GM19025 (cell line): ENCODE results near the gene DUSP7.
"Not testable (repeated sequence)": the region's sequence is repeated elsewhere in the genome, so short reads cannot be mapped to it uniquely, and the experiment has no call there.

Experiments
- ATAC-seq: cut with Tn5 transposase; IDR thresholded peaks from one replicate; pipeline ENCODE4 v1.9.1; 2021; ENCODE audit warnings: mild to moderate bottlenecking, low read depth, moderate library complexity; ENCODE audit not compliant: unreplicated experiment

DUSP7 gene

GRCh38 chr3:52051444-52051843 lies 4.9 kb downstream of the DUSP7 start:
- no peak for ATAC-seq

DNA sequence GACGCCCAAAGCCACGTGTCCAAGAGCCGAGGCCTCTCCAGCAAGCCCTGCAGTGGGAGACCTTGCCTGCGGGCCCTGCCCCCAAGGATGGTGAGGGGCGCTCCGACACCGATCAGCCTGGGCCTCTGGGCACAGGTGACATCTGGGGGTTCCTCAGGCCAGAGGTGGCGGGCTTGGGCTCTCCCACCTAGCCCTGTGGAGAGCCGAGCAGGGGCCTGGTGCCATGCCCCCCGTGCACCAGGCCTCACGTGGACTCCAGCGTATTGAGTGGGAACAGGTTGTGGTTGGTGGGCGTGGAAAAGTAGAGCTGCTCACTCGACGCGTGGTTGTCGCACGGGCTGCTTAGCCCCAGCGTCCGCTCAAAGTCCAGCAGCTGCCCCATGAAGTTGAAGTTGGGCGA lies 5.8 kb downstream of the DUSP7 start:
- ATAC-seq, result no peak

- no peak for ATAC-seq
Observed at GRCh38 chr3:52049503-52049902, 6.9 kb downstream of the DUSP7 start.

DNA sequence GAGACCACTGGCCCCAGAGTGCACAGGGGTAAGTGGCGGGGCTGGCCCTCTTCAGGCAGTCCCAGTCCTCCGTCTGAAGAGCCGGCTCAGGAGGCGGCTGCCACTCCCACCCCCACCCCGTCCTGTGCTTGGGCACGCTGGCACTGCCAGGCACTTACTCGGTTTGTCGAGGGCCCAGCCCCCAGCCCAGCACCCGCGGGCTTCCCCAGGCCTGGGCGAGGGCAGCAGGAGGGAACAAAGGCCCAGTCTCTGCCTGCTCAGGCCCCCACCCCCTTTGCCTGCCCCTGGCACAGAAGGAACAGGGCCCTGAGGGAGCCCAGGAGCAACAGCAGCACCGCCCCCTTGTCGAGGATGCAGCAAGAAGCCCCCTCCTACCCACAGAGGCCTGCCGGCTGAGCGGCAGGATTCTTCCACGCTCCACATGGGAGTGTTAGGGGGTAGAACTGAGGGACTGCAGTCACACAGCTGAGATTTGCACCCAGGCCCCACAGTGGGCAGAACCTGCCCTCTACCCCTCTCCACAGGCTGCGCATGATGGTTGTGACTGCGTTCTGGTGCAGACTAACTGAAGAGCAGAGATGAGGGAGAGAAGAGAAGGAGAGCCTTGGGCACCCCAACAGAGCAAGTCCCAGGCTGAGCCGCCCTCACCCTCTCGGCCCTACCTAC lies 8.9 kb downstream of the DUSP7 start:
- no peak for ATAC-seq

DNA sequence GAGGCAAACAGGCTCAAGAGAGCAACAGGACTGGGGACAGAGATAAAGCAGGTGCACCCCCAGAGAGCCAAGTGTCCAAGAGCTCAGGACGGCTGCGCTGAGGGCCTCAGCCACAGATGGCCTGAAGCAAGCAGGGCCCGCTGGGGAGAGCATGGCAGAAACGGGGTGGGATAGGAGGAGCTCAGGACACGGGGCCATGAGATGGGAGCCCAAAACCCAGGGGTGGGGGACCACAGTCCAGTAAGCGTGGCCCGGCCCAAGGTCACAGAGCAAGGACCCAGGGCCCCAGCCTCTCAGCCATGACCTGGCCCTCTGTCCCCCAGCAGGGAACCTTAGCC lies 9.5 kb downstream of the DUSP7 start:
- ATAC-seq, result no peak

- ATAC-seq, result no peak
Observed at GRCh38 chr3:52046186-52046901, 10.0 kb downstream of the DUSP7 start.

DNA sequence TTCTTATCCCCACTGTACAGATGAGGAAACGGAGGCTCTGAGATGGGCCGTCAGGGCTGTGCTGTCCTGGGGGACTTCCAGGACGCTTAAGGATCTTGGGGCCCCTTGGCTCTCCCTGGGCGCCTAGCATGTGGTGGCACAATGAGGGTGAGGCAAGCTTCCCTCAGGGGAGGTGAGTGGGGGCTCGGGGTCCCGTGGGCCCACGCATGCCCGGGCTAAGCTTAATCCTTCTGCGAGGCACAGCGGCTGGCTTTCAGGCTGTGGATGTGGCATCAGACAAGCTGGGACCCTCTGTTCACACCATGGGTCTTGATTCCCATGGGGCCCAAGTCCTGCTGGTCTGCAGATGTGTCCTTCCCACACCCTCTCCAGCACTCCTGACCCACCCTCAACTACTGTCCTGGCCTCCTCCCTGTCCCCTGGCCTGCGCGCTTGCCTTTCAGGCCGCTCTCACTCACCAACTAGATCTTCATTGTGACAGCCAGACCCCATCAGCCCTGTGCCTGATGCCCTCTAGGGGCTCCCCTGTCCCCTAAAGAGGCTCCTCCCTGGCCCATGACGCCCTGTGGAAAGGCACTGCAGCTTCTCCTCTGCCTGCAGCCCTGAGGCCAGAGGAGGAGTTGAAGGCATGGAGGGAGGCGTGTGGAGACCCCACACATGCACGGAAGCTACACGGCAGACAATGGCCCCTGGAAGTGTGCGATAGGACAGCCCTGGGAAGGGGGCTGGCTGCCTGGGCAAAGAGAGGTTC lies 11.3 kb downstream of the DUSP7 start:
- ATAC-seq, result no peak

DNA sequence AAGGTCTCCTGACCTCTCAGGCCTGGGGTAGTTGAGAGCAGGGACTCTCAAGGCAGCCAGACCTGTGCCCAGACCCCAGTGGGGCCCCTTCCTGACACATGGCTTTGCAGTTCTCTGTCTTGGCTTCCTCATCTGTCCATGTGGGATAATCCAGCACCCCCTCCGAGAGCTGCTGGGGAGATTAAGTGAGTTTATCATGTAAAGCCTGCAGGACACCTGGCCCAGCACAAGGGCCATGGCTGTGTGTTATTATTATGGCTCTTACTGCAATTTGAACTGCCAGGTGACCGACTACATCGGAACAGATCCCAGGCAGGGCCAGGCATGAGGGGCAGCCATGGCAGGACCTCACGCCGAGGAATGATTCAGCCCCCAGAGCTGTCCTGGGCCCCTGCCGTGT lies 12.6 kb downstream of the DUSP7 start:
- no peak for ATAC-seq

DNA sequence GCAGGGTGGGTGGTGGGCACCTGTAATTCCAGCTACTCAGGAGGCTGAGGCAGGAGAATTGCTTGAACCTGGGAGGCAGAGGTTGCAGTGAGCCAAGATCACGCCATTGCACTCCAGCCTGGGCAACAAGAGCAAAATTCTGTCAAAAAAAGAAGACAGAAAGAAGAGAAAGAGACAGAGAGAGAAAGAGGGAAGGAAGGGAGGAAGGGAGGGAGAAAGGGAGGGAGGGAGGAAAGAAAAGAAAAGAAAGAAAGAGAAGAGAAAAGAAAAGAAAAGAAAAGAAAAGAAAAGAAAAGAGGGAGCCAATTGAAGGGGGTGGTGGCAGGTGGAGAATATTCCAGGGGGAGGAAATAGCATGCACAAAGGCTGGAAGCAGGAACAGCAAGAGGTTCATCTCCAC lies 13.3 kb downstream of the DUSP7 start:
- not testable (repeated sequence) for ATAC-seq

DNA sequence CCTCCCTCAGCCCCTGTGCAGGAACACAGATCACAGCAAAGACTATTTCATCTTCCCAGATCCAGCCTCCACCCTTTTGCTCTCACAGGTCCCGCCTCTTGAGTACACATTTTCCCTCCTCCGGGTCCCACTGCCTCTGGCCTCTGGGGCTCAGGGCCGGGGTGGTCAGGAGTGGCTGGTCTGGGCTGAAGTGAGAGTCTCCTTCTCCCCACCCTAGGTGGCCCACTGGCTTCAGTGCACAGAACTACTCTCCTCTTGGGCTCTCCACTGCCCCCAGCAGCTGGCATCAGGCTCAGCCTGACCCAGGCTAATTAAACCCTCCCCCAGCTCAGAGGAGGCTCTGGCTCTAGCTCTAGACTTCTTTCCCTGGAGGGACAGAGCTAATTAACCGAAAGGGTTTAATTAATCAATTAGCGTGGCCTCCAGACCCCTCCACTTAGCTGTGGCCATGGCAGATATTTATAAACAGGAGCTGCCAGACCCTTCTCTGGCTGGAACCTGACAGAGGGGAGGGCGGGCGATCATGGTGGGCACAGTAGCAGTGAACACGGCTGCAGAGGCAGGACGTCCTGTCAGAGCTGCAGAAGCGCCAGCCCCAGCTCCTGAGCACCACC lies 15.1 kb downstream of the DUSP7 start:
- no peak for ATAC-seq

GRCh38 chr3:52040600-52040999 lies 15.8 kb downstream of the DUSP7 start:
- ATAC-seq, result no peak

DNA sequence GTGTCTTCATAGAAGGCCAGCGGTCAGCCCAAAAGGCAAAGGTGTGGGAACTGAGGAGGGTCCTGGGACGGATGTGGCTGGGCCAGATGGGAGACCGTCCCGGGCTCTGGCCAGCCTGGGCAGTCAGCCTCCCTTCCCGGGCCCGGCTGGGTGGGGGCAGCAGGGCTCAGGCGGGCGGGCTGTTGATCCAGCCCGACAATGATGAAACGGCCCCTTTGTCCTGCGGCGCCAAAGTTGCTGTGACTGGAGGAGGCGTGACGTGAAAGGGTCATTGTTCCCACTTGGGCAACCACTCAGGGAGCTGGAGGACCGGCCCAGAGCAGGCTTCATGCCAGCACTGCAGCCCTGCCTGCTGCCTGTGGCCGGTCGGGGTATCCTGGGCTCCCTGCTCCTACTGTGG lies 16.5 kb downstream of the DUSP7 start:
- no peak for ATAC-seq

DNA sequence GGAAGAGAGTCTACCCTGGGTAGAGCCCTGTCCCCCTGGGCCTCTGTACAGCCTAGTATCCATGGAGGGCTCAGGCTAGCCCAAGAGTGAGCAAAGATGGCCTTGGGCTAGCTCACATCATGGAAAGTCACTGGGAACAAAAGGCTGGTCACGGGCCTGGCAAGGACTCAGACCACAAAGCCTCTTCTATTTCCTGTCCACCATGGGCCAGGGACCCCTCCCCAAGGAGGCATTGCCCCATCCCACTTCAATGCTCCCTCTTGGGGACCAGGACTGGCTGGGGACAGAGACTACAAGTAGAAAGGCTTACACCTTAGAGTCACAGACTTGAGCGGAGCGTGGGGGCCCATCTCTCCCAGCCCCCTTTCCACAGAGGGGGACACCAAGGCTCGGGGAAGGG lies 16.9 kb downstream of the DUSP7 start:
- ATAC-seq, result no peak

DNA sequence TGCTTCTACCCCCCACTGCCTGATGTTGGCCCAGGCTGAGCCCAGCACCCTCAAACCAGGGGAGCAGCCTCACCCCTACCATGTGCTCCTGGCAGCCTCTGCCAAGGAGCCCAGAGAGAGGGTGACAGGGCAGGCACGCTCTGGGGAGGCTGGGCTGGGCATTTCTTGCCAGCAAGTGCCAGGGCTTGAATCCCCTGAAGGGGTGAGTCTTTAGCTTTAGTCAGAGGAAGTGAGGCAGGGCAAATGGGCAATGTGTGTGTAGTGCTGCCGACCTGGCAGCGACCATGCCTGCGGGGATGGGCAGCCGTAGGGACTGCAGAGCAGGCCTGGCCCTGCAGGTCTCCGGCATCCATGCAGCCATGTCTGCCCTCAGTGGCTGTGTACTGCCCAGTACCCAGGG lies 18.1 kb downstream of the DUSP7 start:
- no peak for ATAC-seq

- ATAC-seq, result no peak
Observed at GRCh38 chr3:52037291-52037690, 19.1 kb downstream of the DUSP7 start.

DNA sequence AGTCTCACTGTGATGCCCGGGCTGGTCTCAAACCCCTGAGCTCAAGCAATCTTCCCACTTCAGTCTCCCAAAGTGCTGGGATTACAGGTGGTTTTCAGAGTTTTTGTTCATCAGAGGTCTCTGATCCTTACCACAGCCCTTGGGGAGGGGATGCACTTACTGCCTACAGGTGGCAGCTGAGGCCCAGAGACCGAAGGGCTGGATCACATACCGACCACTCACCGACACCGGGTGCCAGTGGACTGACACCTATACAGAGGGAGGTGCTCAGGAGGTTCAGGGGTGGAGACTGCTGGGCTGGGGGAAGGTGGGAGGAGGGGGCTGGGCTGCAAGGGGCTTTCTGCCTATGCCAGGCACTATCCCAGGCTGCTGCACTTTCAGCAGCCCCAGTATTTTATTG lies 19.5 kb downstream of the DUSP7 start:
- no peak for ATAC-seq

DNA sequence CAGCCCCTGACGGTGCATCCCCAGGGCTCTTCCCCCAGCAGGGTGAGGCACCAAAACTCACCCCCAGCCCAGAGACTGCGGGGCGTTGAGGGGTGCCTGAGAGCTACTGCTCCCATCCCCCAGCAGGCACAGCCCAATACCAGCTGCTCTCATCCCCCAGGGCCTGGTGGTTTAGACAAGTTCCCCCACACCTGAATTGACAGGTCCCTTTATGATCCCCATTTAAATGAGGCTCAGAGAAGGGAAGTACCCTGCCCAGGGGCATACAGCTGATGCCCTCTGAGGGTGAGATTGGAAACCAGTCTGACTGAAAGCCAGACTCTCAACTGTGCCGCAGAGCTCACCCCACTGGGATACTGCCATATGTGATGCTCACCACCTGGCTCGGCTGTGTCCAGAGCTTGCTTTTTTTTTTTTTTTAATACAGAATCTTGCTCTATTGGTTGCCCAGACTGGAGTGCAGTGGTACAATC lies 20.1 kb downstream of the DUSP7 start:
- ATAC-seq, result peak; percentile 83

GRCh38 chr3:52034651-52035050 lies 21.7 kb downstream of the DUSP7 start:
- no peak for ATAC-seq

GRCh38 chr3:52034212-52034611 lies 22.2 kb downstream of the DUSP7 start:
- ATAC-seq, result no peak

GRCh38 chr3:52033748-52034147 lies 22.6 kb downstream of the DUSP7 start:
- not testable (repeated sequence) for ATAC-seq

- no peak for ATAC-seq
Observed at GRCh38 chr3:52032702-52033408, 23.5 kb downstream of the DUSP7 start.
